B cell (primary cell): Measurements from ENCODE around the gene ABTB2. TPM values are rescaled to one million over a fixed set of nuclear protein-coding genes. Genes with fewer than 3 reads are reported as not detected.

ENCODE experiments used
- ATAC-seq: fragments of 200-7000 bp; cut with Tn5 transposase; one replicate; pipeline ENCODE4 v1.10.0; 2021; ENCODE audit warnings: low read depth, mild to moderate bottlenecking, moderate number of reproducible peaks, moderate library complexity
- CTCF ChIA-PET: fragments of 350-600 bp; sonication (Branson Sonifier 250); formaldehyde crosslinking; loops from one replicate; lab custom pipeline; 2021; ENCODE audit warnings: antibody characterized with exemption, inconsistent platforms; lab: Charles Lee
- POLR2A ChIA-PET: fragments of 350-600 bp; sonication (Branson Sonifier 250); formaldehyde crosslinking; loops from one replicate; lab custom pipeline; 2021; ENCODE audit warnings: antibody characterized with exemption; lab: Charles Lee
- DNase-seq: peaks from one replicate; pipeline ENCODE4 v3.0.0; 2013
- H2AFZ ChIP-seq: 2 replicates; pipeline ENCODE4 v1.6.1; 2012; ENCODE audit warnings: mild to moderate bottlenecking, low read depth, low read length; ENCODE audit not compliant: insufficient read depth, poor library complexity, severe bottlenecking
- H3K27ac ChIP-seq, 2 donors: 1 replicate in 1 of 2; 2 replicates in 1 of 2; pipeline ENCODE4 v1.5.1; 2012 to 2013; ENCODE audit warnings: low read length in 2 of 2, mild to moderate bottlenecking in 2 of 2, moderate library complexity in 1 of 2
- H3K27me3 ChIP-seq, 4 experiments: fragments of 200-600 bp in 1 of 4; sonication (generic) in 1 of 4; replicated peaks in 1 of 4; 1 replicate in 2 of 4; 2 replicates in 2 of 4; pipeline versions ENCODE4 v1.6.1 to v1.7.0; 2013 to 2016; ENCODE audit warnings: low read length in 3 of 4, mild to moderate bottlenecking in 2 of 4, mixed read lengths in 1 of 4, moderate library complexity in 1 of 4; ENCODE audit not compliant: insufficient read depth in 4 of 4, control insufficient read depth in 3 of 4; ENCODE audit errors: control extremely low read depth in 1 of 4
- H3K36me3 ChIP-seq, 2 experiments: replicated peaks in 1 of 2; 1 replicate in 1 of 2; 2 replicates in 1 of 2; pipeline versions ENCODE4 v1.6.1 to v1.7.1; 2013; ENCODE audit warnings: low read length in 1 of 2; ENCODE audit not compliant: insufficient read depth in 2 of 2, control insufficient read depth in 1 of 2; ENCODE audit errors: control extremely low read depth in 1 of 2, extremely low read depth in 1 of 2
- H3K4me1 ChIP-seq, 2 donors: fragments of 200-600 bp in 1 of 2; sonication (generic) in 1 of 2; 1 replicate in 1 of 2; 2 replicates in 1 of 2; pipeline versions ENCODE4 v1.5.1 to v1.6.1; 2013 to 2017; ENCODE audit warnings: low read length in 2 of 2; ENCODE audit not compliant: control insufficient read depth in 2 of 2, insufficient read depth in 2 of 2
- H3K4me2 ChIP-seq: replicated peaks from 2 replicates; pipeline ENCODE3; 2012; ENCODE audit warnings: mild to moderate bottlenecking, low read depth, low read length; ENCODE audit not compliant: poor library complexity, severe bottlenecking
- H3K4me3 ChIP-seq, 5 experiments: fragments of 200-600 bp in 1 of 5; sonication (generic) in 1 of 5; 1 replicate in 3 of 5; 2 replicates in 2 of 5; pipeline versions ENCODE4 v1.5.1 to v1.7.0; 2011 to 2016; ENCODE audit warnings: low read length in 4 of 5, mild to moderate bottlenecking in 4 of 5, low read depth in 2 of 5, control low read depth in 1 of 5, moderate library complexity in 1 of 5; ENCODE audit not compliant: insufficient read depth in 1 of 5; ENCODE audit errors: control extremely low read depth in 1 of 5, extremely low read depth in 1 of 5
- H3K79me2 ChIP-seq: fragments of 200-600 bp; sonication (generic); one replicate; pipeline ENCODE4 v1.6.0; 2016; ENCODE audit warnings: low read length; ENCODE audit not compliant: control insufficient read depth, insufficient read depth
- H3K9ac ChIP-seq: fragments of 200-600 bp; sonication (generic); 2 replicates; pipeline ENCODE4 v1.6.1; 2017; ENCODE audit warnings: mild to moderate bottlenecking, low read length, moderate library complexity
- H3K9me3 ChIP-seq, 3 donors: one replicate each; pipeline versions ENCODE4 v1.6.1 to v1.7.1; 2013; ENCODE audit warnings: low read length in 2 of 3; ENCODE audit not compliant: control insufficient read depth in 2 of 3, insufficient read depth in 1 of 3; ENCODE audit errors: control extremely low read depth in 1 of 3
- H4K20me1 ChIP-seq: 2 replicates; pipeline ENCODE4 v1.6.0; 2012; ENCODE audit warnings: mild to moderate bottlenecking, low read length; ENCODE audit not compliant: insufficient read depth, control insufficient read depth, poor library complexity, severe bottlenecking
- H3K27ac Mint-ChIP-seq: one replicate; pipeline ENCODE4 v1.8.0; 2021; ENCODE audit warnings: mixed read lengths
- H3K27me3 Mint-ChIP-seq: one replicate; pipeline ENCODE4 v1.8.0; 2021; ENCODE audit warnings: mixed read lengths
- H3K4me1 Mint-ChIP-seq: one replicate; pipeline ENCODE4 v1.8.0; 2021; ENCODE audit warnings: mixed read lengths
- H3K4me3 Mint-ChIP-seq: one replicate; pipeline ENCODE4 v1.8.0; 2021; ENCODE audit warnings: mixed read lengths
- H3K9me3 Mint-ChIP-seq: one replicate; pipeline ENCODE4 v1.8.0; 2022; ENCODE audit warnings: mixed read lengths; ENCODE audit not compliant: insufficient read depth
- CTCF ChIP-seq: fragments of 200-600 bp; IDR thresholded peaks from one replicate; pipeline ENCODE4 v1.8.0; 2022; ENCODE audit warnings: antibody characterized with exemption, mild to moderate bottlenecking
- EZH2 ChIP-seq: IDR thresholded peaks from 2 replicates; pipeline ENCODE4 v1.6.1; 2012; ENCODE audit warnings: borderline replicate concordance, low read depth, mild to moderate bottlenecking, moderate library complexity, low read length; ENCODE audit not compliant: insufficient read depth, poor library complexity, severe bottlenecking
- WGBS: methylation state at CpG from one replicate; pipeline ENCODE4 v1.1.5; 2013; ENCODE audit warnings: missing lambda C conversion rate; ENCODE audit not compliant: insufficient coverage; 5-methylcytosine and 5-hydroxymethylcytosine counted together
- intact Hi-C: fragments of 100-400 bp; cut with micrococcal nuclease; formaldehyde crosslinking; loops from one replicate; pipeline ENCODE4 v1.10.0; 2022
- polyA plus RNA-seq: library from polyadenylated mRNA; depleted of rRNA; stranded (reverse); fragments of >200 nt; gene quantifications from 2 replicates; pipeline ENCODE4 v1.2.3, GENCODE V29; 2012
- total RNA-seq, 2 donors: library from RNA; stranded (reverse); fragments of 120-200 nt in 1 of 2; gene quantifications; 1 replicate in 1 of 2; 2 replicates in 1 of 2; pipeline versions ENCODE4 v1.2.3 to v1.2.4, GENCODE V29; 2013 to 2022

ABTB2 gene
- total and polyA plus RNA-seq, 2 donors (not counting 1 experiment from before 2014, with no cell fraction given) = 0.30 to 5.9 TPM

- Histone ChIP-seq H3K36me3 (no peaks in the 10 kb centered on the region), H3K9ac (no peak overlapping the region), H4K20me1 (no peaks in the 10 kb centered on the region), H3K4me2 (no peak overlapping the region), H3K79me2 (no peaks in the 10 kb centered on the region), H2AFZ (no peak overlapping the region), H3K4me1 (no peaks in the 10 kb centered on the region), H3K9me3 (peaks cover 0 to under 1% (median 0%) of the 10 kb centered on the region in 3 donors), H3K27ac (no peak overlapping the region), H3K27me3 (peaks cover 0 to 5% (median 0%) of the 10 kb centered on the region in 4 experiments), H3K4me3 (no peak overlapping the region)
- H3K27me3 Mint-ChIP-seq = peaks cover 40% of the 10 kb centered on the region
- ChIA-PET POLR2A (interaction anchor here (0.8 kb wide), 1 partner anchor 993 kb away, joined by 3 read pairs; no protein-coding TSS in a partner anchor), CTCF (no interaction called here)
- H3K27ac Mint-ChIP-seq = no peak overlapping the region
- H3K9me3 Mint-ChIP-seq = peaks cover 3% of the 10 kb centered on the region
- ATAC-seq (no peak), DNase-seq (no peak)
- intact Hi-C loops = no loop called here
- peaks cover 2% of the 10 kb centered on the region for H3K4me1 Mint-ChIP-seq
- no peak for TF ChIP-seq EZH2
- no peak for TF ChIP-seq CTCF
- no peak overlapping the region for H3K4me3 Mint-ChIP-seq
- WGBS = no CpG with 5 or more reads among the region's 2 CpGs
Measured at GRCh38 chr11:34407121-34407813, 49.5 kb upstream of the ABTB2 start.

GRCh38 chr11:34406413-34406812 is 48.6 kb upstream of the ABTB2 start:
- H3K4me2 ChIP-seq = no peak overlapping the region
- H3K9ac ChIP-seq = no peak overlapping the region
- no peak for DNase-seq
- H4K20me1 ChIP-seq = no peaks in the 10 kb centered on the region
- no peak overlapping the region for H2AFZ ChIP-seq
- H3K27me3 ChIP-seq = peaks cover 0 to 5% (median 0%) of the 10 kb centered on the region in 4 experiments
- Mint-ChIP-seq H3K9me3 (no peaks in the 10 kb centered on the region), H3K27ac (no peak overlapping the region), H3K4me1 (peaks cover 2% of the 10 kb centered on the region), H3K4me3 (no peak overlapping the region), H3K27me3 (peaks cover 36% of the 10 kb centered on the region)
- intact Hi-C loops = no loop called here
- WGBS = no CpG with 5 or more reads among the region's 3 CpGs
- no peak for ATAC-seq
- ChIA-PET POLR2A (interaction anchor here (0.8 kb wide), 1 partner anchor 993 kb away, joined by 3 read pairs; no protein-coding TSS in a partner anchor), CTCF (no interaction called here)
- H3K4me3 ChIP-seq = no peak overlapping the region
- no peak overlapping the region for H3K27ac ChIP-seq
- no peaks in the 10 kb centered on the region for H3K4me1 ChIP-seq
- TF ChIP-seq EZH2 (no peak), CTCF (no peak)
- no peaks in the 10 kb centered on the region for H3K36me3 ChIP-seq
- H3K9me3 ChIP-seq = no peaks in the 10 kb centered on the region
- no peaks in the 10 kb centered on the region for H3K79me2 ChIP-seq
